RCC 7860 (cell line): ENCODE data around the gene PROX2.

Experiments used
- DNase-seq: peaks from one replicate; pipeline ENCODE4 v3.0.0-alpha.2; 2015; ENCODE audit warnings: low spot score
- FAIRE-seq: peaks from 2 replicates; lab custom pipeline; 2012; peaks lifted over from hg19 to GRCh38; lab: Jason Lieb, UNC

PROX2 gene

GRCh38 chr14:74875941-74876913, at the start of gene PROX2:
PROX2 (minus strand) TSS chr14:74876145; CDS start chr14:74863834, 12,311 bp downstream.
- no peak for FAIRE-seq
- no peak for DNase-seq

- no peak for FAIRE-seq
- no peak for DNase-seq
Measured at GRCh38 chr14:74924061-74924460, 48.1 kb upstream of the PROX2 start.

GRCh38 chr14:74922752-74923401, 46.9 kb upstream of the PROX2 start, which contains the start of gene RPS6KL1:
RPS6KL1 (minus strand) TSS chr14:74923260; CDS start chr14:74921541, 1,719 bp downstream.
- DNase-seq = peak; percentile 30
- no peak for FAIRE-seq

GRCh38 chr14:74921987-74922751, 46.2 kb upstream of the PROX2 start:
- FAIRE-seq (no peak), DNase-seq (no peak)

GRCh38 chr14:74921053-74921620, 45.2 kb upstream of the PROX2 start:
- FAIRE-seq (no peak), DNase-seq (no peak)

GRCh38 chr14:74920281-74920680, 44.3 kb upstream of the PROX2 start:
- FAIRE-seq (no peak), DNase-seq (no peak)

GRCh38 chr14:74919421-74920165, 43.6 kb upstream of the PROX2 start:
- FAIRE-seq (no peak), DNase-seq (peak; percentile 9)

GRCh38 chr14:74918380-74918779, 42.4 kb upstream of the PROX2 start:
- FAIRE-seq (no peak), DNase-seq (no peak)

GRCh38 chr14:74917646-74918081, 41.7 kb upstream of the PROX2 start:
- DNase-seq (no peak), FAIRE-seq (no peak)

- FAIRE-seq (no peak), DNase-seq (no peak)
Measured at GRCh38 chr14:74917178-74917543, 41.2 kb upstream of the PROX2 start.

- no peak for FAIRE-seq
- DNase-seq = no peak
Measured at GRCh38 chr14:74915826-74916225, 39.9 kb upstream of the PROX2 start.

GRCh38 chr14:74915426-74915825, 39.5 kb upstream of the PROX2 start:
- FAIRE-seq = no peak

GRCh38 chr14:74913986-74914573, 38.1 kb upstream of the PROX2 start:
- DNase-seq = no peak
- FAIRE-seq = no peak

More at GRCh38 chr14:74915426-74915825, 39.5 kb upstream of the PROX2 start:
- DNase-seq = no peak

GRCh38 chr14:74913393-74913910, 37.5 kb upstream of the PROX2 start:
- FAIRE-seq = no peak
- no peak for DNase-seq

- no peak for DNase-seq
- no peak for FAIRE-seq
Measured at GRCh38 chr14:74912801-74913200, 36.9 kb upstream of the PROX2 start.

- FAIRE-seq (no peak), DNase-seq (no peak)
Measured at GRCh38 chr14:74912111-74912510, 36.2 kb upstream of the PROX2 start.

- no peak for FAIRE-seq
- DNase-seq = no peak
Measured at GRCh38 chr14:74911704-74912103, 35.8 kb upstream of the PROX2 start.

GRCh38 chr14:74911221-74911620, 35.3 kb upstream of the PROX2 start:
- DNase-seq (no peak), FAIRE-seq (no peak)

- DNase-seq = no peak
- FAIRE-seq = no peak
Measured at GRCh38 chr14:74910556-74910955, 34.6 kb upstream of the PROX2 start.
